ENCODE measurements around the gene ZNF540.
A peak's percentile ranks its signal among the peaks of the same experiment; 100 is the strongest.

GRCh38 chr19:37551129-37551993 lies 43.3 kb upstream of the ZNF540 start:
- TF ChIP-seq CTCF (IDR thresholded peaks at IDR 0.05; ENCODE audit: insufficient read depth, low read length): peak; percentile 56
- no peak for TF ChIP-seq REST (IDR thresholded peaks at IDR 0.05; ENCODE audit: insufficient replicate concordance, low read depth)
- TF ChIP-seq GABPA (IDR thresholded peaks at IDR 0.05; ENCODE audit: low read depth): no peak
- TF ChIP-seq POLR2AphosphoS5 (IDR thresholded peaks at IDR 0.05; ENCODE audit: low read depth): peak; percentile 85; the same call in 1 of the 2 replicates
- no peak for TF ChIP-seq SPI1 (IDR thresholded peaks at IDR 0.05; ENCODE audit: borderline replicate concordance, low read depth)
